Upper lobe of left lung (tissue), 4 donors: Measurements from ENCODE around the gene SMIM29.

Experiments used
- CTCF ChIP-seq, 6 experiments: fragments of 450-650 bp in 4 of 6; fragments of 200-600 bp in 2 of 6; sonication (generic) in 2 of 6; IDR thresholded peaks; one replicate each; pipeline ENCODE4 v1.5.1; 2016 to 2019; ENCODE audit warnings: antibody characterized with exemption in 6 of 6
- POLR2AphosphoS5 ChIP-seq, 2 donors: sonication (generic); formaldehyde crosslinking; IDR thresholded peaks; one replicate each; pipeline ENCODE4 v1.5.1; 2017; ENCODE audit warnings: antibody characterized with exemption in 2 of 2

DNA sequence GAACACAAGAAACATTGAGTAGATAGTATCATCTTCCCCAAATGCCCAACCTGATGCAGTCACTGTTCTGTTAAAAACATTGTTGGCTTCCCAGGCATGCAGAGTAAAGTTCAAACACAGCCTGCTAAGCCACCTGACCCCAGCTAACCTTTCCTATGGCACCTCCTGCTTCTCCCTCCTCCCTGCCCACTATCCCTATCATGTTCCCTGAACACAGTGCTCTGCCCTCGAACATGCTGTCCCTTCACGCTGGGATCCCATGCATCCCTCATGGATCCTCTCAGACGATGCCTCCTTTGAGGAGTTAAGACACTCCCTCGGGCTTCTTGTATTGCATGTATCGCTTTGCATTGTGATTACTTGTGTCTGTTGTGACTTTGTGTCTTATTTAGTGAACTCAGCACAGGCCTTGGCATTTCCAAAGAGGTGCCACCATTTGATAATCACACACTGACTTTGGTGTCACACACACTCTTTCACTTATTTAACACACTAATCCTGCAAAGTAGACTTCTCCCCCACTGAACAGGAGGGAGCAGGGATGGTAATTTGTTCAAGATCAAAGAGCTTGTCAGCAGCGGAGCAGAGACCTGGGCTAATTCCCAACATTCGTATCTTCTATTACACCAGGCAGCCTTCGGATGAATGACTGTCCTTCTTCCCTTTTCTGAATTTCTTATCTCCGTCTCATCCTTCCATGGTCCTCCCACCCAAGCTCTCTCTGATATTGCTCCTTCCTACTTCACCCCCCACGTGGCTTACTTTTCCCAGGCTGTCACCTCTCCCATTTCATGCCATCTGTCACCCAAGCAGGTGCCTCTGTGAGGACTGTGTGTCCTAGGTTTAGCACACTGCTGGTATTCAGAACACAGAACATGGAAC, 28.3 kb upstream of the SMIM29 start:
- TF ChIP-seq CTCF (IDR thresholded peaks at IDR 0.05) (no peak), POLR2AphosphoS5 (IDR thresholded peaks at IDR 0.05) (no peak)
